H1 (cell line): ENCODE results near the gene TGM5. TPM values are rescaled to one million over a fixed set of nuclear protein-coding genes. Genes with fewer than 3 reads are reported as not detected.
A peak's percentile ranks its signal among the peaks of the same experiment; 100 is the strongest.

Experiments used
- ASH2L ChIP-seq: fragments of 200-600, 300-600 bp; sonication (generic); IDR thresholded peaks from one replicate; pipeline ENCODE4 v1.7.1; 2017; ENCODE audit warnings: low read length
- ATF2 ChIP-seq: IDR thresholded peaks from 2 replicates; pipeline ENCODE4 v1.6.1; 2012; ENCODE audit warnings: low read length, inconsistent platforms
- ATF3 ChIP-seq: IDR thresholded peaks from 2 replicates; pipeline ENCODE4 v1.6.1; 2011; ENCODE audit warnings: low read depth, mild to moderate bottlenecking, low read length; ENCODE audit not compliant: insufficient read depth
- BRCA1 ChIP-seq: IDR thresholded peaks from 2 replicates; pipeline ENCODE4 v1.6.1; 2012; ENCODE audit warnings: low read depth, low read length, improper control_type of control experiment
- CHD2 ChIP-seq: IDR thresholded peaks from 2 replicates; pipeline ENCODE4 v1.6.1; 2012; ENCODE audit warnings: low read length, improper control_type of control experiment
- E2F6 ChIP-seq: IDR thresholded peaks from 2 replicates; pipeline ENCODE4 v1.6.1; 2012; ENCODE audit warnings: inconsistent platforms
- JUND ChIP-seq: IDR thresholded peaks from 2 replicates; pipeline ENCODE4 v1.6.1; 2011; ENCODE audit warnings: mild to moderate bottlenecking, improper control_type of control experiment, low read length
- POLR2AphosphoS5 ChIP-seq: IDR thresholded peaks from 2 replicates; pipeline ENCODE4 v1.6.1; 2011; ENCODE audit warnings: low read depth, low read length
- POU5F1 ChIP-seq: IDR thresholded peaks from 2 replicates; pipeline ENCODE4 v1.6.1; 2011; ENCODE audit warnings: low read depth, mild to moderate bottlenecking, low read length, moderate library complexity
- RAD21 ChIP-seq, 2 experiments: IDR thresholded peaks in 1 of 2; conservative IDR thresholded peaks in 1 of 2; 2 replicates each; pipeline ENCODE4 v1.6.1; 2011; ENCODE audit warnings: low read depth in 2 of 2, low read length in 2 of 2, improper control_type of control experiment in 1 of 2, inconsistent platforms in 1 of 2, mild to moderate bottlenecking in 1 of 2, moderate library complexity in 1 of 2
- RNF2 ChIP-seq: fragments of 200-900, 300-1000 bp; sonication (generic); IDR thresholded peaks from 2 replicates; pipeline ENCODE4 v1.7.1; 2016; ENCODE audit warnings: borderline replicate concordance, low read depth, mild to moderate bottlenecking, antibody characterized with exemption, low read length; ENCODE audit not compliant: poor library complexity, severe bottlenecking; ENCODE audit errors: missing control alignments
- SAP30 ChIP-seq: fragments of 300-600 bp; sonication (generic); IDR thresholded peaks from 2 replicates; pipeline ENCODE4 v1.7.1; 2012; ENCODE audit warnings: low read length, moderate library complexity, mild to moderate bottlenecking, inconsistent platforms; ENCODE audit not compliant: insufficient read depth, insufficient replicate concordance
- TEAD4 ChIP-seq: IDR thresholded peaks from 2 replicates; pipeline ENCODE4 v1.6.1; 2012; ENCODE audit warnings: low read depth, low read length, inconsistent platforms, mixed read lengths
- polyA plus RNA-seq, 7 experiments: library from polyadenylated mRNA; depleted of rRNA in 3 of 7; stranded (reverse) in 5 of 7; unstranded in 2 of 7; fragments of >200 nt in 5 of 7; fragments of 200-250 nt in 2 of 7; gene quantifications; 1 replicate in 5 of 7; 2 replicates in 1 of 7; 4 replicates in 1 of 7; pipeline versions ENCODE4 v1.2.1 to v1.2.3, GENCODE V29; 2011 to 2013; ENCODE audit warnings: missing spikeins in 2 of 7, mixed read lengths in 2 of 7
- total RNA-seq: library from RNA; stranded (reverse); fragmentation: NEBNext Ultra II Directional; extraction: Animal tissue kit (Norgen Biotek cat#: 25700); gene quantifications from 2 replicates; pipeline ENCODE4 v1.2.1, GENCODE V29; 2021

The TGM5 gene
- total and polyA plus RNA-seq, 2 of the 8 experiments (the other 6 are each of a cell fraction or from before 2014, with no cell fraction given), result not detected

- TF ChIP-seq TEAD4, result no peak
- TF ChIP-seq RNF2, result no peak
- peak; percentile 76 for TF ChIP-seq JUND
- TF ChIP-seq ASH2L, result peak; percentile 64
- TF ChIP-seq SAP30, result no peak
- TF ChIP-seq ATF2, result peak; percentile 95
- TF ChIP-seq CHD2, result no peak
- no peak for TF ChIP-seq BRCA1
- peak; percentile 38 to 54; a peak in 3 of 4 replicates for TF ChIP-seq RAD21 (IDR thresholded peaks at IDR 0.05 in 1 of 2, conservative IDR thresholded peaks at IDR 0.05 in 1 of 2; ENCODE audit: low read depth in 2 of 2, low read length in 2 of 2)
- TF ChIP-seq POLR2AphosphoS5, result no peak
- TF ChIP-seq POU5F1, result no peak
- peak; percentile 44; the same call in 1 of the 2 replicates for TF ChIP-seq ATF3
- TF ChIP-seq E2F6, result no peak
- TF ChIP-seq, all 59 proteins: peak for 8
These were observed 47.6 kb downstream of the TGM5 start (continued) for GRCh38 chr15:43218908-43219706.
